ENCODE results near the gene NHEJ1.

Gene NHEJ1

DNA sequence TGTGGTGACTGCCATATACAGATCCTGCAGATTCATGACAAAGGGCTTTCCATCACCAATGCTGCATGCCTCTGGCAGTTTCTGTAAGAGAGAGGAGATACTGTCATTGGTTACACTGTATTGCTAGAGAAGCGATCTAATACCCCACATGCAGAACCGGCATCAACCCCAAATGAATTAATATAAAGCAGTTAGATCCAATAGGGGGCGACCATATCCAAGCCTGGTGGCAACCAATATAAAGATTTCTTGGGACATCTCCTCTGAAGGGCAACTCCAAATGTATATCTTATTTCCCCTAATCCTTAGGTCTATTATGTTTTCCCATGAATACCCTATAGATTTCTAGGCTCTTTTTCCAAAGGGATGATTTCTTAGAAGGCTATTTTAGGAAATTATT lies 82.5 kb downstream of the NHEJ1 start:
- Histone ChIP-seq H3K9me3 (no peaks in the 10 kb centered on the region), H3K4me1 (no peaks in the 10 kb centered on the region), H3K36me3 (peaks cover 6% of the 10 kb centered on the region), H3K4me3 (ENCODE audit: low read depth, low read length) (no peak overlapping the region), H3K27me3 (no peaks in the 10 kb centered on the region)
- no peak for DNase-seq
- TF ChIP-seq, protein P1, sequence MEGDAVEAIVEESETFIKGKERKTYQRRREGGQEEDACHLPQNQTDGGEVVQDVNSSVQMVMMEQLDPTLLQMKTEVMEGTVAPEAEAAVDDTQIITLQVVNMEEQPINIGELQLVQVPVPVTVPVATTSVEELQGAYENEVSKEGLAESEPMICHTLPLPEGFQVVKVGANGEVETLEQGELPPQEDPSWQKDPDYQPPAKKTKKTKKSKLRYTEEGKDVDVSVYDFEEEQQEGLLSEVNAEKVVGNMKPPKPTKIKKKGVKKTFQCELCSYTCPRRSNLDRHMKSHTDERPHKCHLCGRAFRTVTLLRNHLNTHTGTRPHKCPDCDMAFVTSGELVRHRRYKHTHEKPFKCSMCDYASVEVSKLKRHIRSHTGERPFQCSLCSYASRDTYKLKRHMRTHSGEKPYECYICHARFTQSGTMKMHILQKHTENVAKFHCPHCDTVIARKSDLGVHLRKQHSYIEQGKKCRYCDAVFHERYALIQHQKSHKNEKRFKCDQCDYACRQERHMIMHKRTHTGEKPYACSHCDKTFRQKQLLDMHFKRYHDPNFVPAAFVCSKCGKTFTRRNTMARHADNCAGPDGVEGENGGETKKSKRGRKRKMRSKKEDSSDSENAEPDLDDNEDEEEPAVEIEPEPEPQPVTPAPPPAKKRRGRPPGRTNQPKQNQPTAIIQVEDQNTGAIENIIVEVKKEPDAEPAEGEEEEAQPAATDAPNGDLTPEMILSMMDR (IDR thresholded peaks at IDR 0.05; ENCODE audit: low read depth, low read length), result peak; percentile 16; the same call in 1 of the 2 replicates

DNA sequence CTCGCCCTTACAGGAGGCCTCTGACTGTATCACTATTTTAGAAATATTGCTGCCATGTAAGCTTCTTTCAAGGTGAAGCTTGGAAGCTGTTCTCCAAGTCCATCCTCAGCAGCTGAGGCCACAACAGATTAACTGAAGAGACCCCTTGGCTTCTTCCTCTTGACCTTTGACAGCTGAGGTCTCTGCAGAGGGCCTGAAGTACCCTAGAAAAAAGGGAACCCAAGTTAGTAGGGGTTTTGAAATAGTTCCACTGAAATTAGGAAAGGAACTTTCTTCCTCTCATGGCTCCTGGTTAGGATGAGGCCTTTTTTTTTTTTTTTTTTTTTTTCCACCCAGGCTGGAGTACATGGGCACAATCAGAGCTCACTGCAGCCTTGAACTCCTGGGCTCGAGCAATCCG lies 84.4 kb downstream of the NHEJ1 start:
- no peak overlapping the region for H3K4me3 ChIP-seq (ENCODE audit: low read depth, low read length)
- H3K36me3 ChIP-seq, result peaks cover 6% of the 10 kb centered on the region
- H3K4me1 ChIP-seq, result no peaks in the 10 kb centered on the region
- no peak for DNase-seq
- H3K27me3 ChIP-seq, result no peaks in the 10 kb centered on the region
- no peaks in the 10 kb centered on the region for H3K9me3 ChIP-seq
- TF ChIP-seq, protein P1 (IDR thresholded peaks at IDR 0.05; ENCODE audit: low read depth, low read length), result no peak

DNA sequence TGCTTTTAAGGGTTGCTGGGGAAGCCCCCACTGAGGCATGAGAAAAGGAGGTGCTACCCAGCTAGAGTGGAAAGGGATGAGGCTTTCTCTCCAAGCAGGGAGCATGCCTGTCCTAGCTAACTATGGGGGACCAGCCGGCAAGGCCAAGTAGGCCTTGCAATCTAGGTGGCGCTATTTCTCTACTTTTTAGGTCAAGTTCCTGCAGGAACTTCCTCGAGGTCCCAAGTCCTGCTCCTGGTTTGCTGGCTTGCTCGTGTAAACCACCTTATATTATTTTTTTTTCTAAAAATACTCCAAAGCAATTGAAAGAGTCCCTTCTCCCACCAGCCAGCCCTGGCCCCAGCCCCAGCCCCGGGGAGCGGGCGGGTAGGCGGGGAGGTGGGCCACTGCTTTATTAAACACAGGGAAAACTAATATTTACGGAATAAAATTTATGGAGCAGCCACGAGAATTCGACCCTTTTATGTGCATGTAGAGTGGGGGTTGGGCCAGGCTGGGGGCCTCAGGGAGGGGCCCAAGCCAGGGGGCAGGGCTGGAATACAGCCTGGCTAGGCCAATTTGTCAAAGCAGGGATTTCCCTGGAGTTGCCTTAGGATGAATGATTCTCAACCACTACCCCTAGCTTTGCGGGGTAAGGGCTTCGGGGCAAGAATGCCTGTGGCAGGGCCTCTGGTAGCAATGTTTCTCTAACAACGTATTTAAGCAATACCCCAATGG lies 87.0 kb downstream of the NHEJ1 start:
- Histone ChIP-seq H3K4me3 (ENCODE audit: low read depth, low read length) (no peak overlapping the region), H3K36me3 (peaks cover 6% of the 10 kb centered on the region), H3K9me3 (no peaks in the 10 kb centered on the region), H3K27me3 (no peaks in the 10 kb centered on the region), H3K4me1 (no peaks in the 10 kb centered on the region)
- TF ChIP-seq, protein P1 (IDR thresholded peaks at IDR 0.05; ENCODE audit: low read depth, low read length), result peak; percentile 81
- DNase-seq, result peak; percentile 64

DNA sequence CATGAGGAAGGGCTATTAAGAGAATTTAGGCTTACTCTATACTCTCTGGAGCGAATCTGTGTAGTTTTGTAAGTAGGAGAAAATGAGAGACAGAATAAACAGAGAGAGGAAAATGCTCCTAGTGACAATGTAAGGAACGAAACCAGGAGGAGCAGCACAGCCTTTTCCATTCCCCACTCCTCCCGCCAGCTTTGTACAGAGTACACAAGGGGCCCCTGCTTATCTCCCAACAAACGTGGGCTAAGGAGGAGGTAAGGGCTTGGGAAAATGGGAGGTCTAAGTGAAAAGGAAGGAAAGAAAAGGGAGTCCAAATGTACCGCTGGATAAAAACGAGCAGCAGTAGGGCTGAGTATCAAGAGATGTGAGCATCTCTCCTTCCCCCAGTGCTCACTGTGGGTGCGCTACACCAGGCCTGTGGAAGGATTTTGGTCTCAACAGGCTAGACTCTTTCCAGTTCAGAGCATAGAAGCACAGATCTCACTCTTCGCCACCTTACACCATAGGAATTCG lies 87.8 kb downstream of the NHEJ1 start:
- no peak overlapping the region for H3K4me3 ChIP-seq (ENCODE audit: low read depth, low read length)
- H3K27me3 ChIP-seq, result no peaks in the 10 kb centered on the region
- TF ChIP-seq, protein P1 (IDR thresholded peaks at IDR 0.05; ENCODE audit: low read depth, low read length), result no peak
- no peaks in the 10 kb centered on the region for H3K4me1 ChIP-seq
- H3K36me3 ChIP-seq, result peaks cover 6% of the 10 kb centered on the region
- H3K9me3 ChIP-seq, result no peaks in the 10 kb centered on the region
- no peak for DNase-seq

DNA sequence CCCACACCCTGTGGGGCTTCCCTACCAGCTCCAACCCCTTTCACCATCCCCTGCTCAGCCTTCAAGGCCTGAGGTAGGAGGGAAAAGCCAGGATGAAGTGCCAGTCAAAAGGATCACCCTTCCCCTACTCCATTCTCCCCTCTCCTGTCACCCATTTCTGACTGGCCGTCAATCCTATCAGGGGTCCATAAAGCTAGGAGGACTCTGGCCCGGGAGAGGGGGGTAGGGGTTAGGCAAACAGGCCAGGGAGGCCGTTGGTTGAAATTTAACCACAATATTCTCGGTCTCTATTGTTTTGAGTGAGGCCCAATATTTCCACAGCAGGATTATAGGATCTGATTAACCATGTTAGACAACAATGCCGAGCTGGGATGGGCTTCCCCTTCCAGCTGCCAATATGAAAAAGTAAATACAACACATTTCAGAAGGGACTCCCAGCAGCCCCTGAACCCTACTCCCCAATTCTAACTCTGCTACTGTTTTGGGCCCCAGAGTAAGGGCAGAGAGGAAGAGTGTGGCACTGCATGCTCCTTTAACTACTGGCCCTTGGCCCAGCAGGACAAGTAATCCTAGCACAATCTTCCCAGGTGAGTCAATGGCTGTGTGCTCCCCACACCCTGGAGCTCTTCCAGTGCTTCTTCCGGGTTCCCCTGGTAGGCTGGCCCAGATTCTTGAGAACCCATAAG lies 89.3 kb downstream of the NHEJ1 start:
- no peaks in the 10 kb centered on the region for H3K27me3 ChIP-seq
- no peaks in the 10 kb centered on the region for H3K4me1 ChIP-seq
- H3K4me3 ChIP-seq (ENCODE audit: low read depth, low read length), result no peak overlapping the region
- DNase-seq, result no peak
- H3K9me3 ChIP-seq, result no peaks in the 10 kb centered on the region
- no peaks in the 10 kb centered on the region; the same call in 1 of the 2 replicates for H3K36me3 ChIP-seq
- TF ChIP-seq, protein P1 (IDR thresholded peaks at IDR 0.05; ENCODE audit: low read depth, low read length), result no peak

DNA sequence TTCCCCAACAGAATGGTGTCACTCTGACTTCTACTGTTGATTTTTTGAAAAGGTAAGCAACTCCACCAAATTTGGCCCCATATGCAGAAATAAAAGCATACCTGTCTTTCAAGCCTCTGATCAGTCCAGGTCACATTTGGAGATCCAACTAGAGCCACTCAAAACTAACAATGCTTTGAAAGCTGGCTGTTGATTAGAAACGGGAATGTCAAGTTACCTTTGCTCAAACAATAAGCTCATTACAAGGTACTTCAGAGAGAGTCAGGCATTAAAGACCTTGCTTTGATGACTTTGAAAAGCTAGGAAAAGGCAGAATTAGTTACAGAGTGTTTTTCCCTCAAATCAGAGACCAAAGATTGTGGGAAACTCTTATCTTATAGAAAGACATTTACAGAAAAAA lies 95.1 kb downstream of the NHEJ1 start:
- H3K27me3 ChIP-seq, result peaks cover 27% of the 10 kb centered on the region
- H3K36me3 ChIP-seq, result no peaks in the 10 kb centered on the region
- no peaks in the 10 kb centered on the region for H3K9me3 ChIP-seq
- TF ChIP-seq, protein P1 (IDR thresholded peaks at IDR 0.05; ENCODE audit: low read depth, low read length), result no peak
- no peak overlapping the region for H3K4me3 ChIP-seq (ENCODE audit: low read depth, low read length)
- DNase-seq, result no peak
- H3K4me1 ChIP-seq, result no peaks in the 10 kb centered on the region

Measured in BE2C (cell line).